ENCODE data around the gene FAM20A.

DNA sequence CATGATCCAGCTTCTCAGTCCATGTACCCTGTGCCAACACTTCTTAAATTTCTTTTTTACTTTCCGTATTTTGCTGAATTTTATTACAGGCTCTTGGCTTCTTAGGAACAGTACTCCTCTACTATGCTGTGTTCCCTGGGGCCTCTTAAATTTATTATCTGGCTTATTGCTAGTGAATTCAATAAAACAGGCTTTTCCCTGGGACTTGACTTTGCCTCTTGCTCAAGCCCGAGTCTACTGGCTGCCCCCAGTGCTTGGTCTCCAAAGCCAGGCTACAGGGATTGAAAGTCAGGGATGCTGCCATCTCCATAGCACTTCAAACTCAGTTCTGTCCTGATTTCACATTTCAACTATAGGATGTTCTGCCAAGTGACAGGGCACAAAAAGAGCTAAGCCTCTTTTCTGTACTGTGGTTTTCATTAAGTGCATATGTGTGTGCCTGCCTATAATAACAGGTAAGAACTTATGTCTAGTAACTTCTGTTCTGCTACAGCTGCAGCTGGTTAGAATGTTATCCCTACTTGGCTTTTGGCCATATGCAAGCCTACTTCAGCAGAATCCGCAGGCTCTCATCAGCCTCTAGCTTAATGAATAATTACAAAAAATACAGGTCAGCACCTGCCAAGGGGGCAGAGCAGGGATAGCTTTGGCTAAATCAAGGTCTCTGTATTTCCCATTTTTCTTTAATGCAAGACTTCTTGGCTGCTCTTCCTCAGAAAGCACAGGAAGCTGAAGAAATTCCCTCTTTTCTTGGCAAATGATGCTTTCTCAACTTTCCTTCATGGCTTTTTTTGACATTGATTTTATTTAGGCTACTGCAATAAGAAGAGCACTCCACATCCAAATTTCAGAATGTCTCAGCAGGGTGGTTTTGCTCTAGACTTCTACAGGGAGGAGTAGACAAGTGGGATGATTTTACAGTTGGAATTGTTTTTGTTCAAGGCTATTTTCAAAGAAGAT, 8.2 kb downstream of the FAM20A start:
- no peak for TF ChIP-seq POLR2A (IDR thresholded peaks at IDR 0.05)
- TF ChIP-seq, protein P1, sequence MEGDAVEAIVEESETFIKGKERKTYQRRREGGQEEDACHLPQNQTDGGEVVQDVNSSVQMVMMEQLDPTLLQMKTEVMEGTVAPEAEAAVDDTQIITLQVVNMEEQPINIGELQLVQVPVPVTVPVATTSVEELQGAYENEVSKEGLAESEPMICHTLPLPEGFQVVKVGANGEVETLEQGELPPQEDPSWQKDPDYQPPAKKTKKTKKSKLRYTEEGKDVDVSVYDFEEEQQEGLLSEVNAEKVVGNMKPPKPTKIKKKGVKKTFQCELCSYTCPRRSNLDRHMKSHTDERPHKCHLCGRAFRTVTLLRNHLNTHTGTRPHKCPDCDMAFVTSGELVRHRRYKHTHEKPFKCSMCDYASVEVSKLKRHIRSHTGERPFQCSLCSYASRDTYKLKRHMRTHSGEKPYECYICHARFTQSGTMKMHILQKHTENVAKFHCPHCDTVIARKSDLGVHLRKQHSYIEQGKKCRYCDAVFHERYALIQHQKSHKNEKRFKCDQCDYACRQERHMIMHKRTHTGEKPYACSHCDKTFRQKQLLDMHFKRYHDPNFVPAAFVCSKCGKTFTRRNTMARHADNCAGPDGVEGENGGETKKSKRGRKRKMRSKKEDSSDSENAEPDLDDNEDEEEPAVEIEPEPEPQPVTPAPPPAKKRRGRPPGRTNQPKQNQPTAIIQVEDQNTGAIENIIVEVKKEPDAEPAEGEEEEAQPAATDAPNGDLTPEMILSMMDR (IDR thresholded peaks at IDR 0.05) = no peak
